GM12878 (cell line): ENCODE results near the gene KIAA1671. TPM values are rescaled to one million over a fixed set of nuclear protein-coding genes. Genes with fewer than 3 reads are reported as not detected.

Experiments
- ATAC-seq: fragments of 200-7000 bp; cut with Tn5 transposase; 3 replicates; pipeline ENCODE4 v1.9.1; 2020; ENCODE audit warnings: mild to moderate bottlenecking, moderate library complexity
- BruUV-seq: library from RNA; stranded (reverse); fragments of 400-500 nt; replicated peaks from 2 replicates; lab custom pipeline; 2021; lab: Mats Ljungman, UMichigan
- CTCF ChIA-PET: fragments of 300-600 bp; sonication (Branson Sonifier 250); formaldehyde crosslinking; extraction: SDS; loops from one replicate; lab custom pipeline; 2021; ENCODE audit warnings: inconsistent platforms; lab: Yijun Ruan, JAX
- POLR2A ChIA-PET: fragments of 350-600 bp; formaldehyde crosslinking; extraction: SDS; loops from one replicate; lab custom pipeline; 2021; ENCODE audit warnings: inconsistent platforms; lab: Charles Lee
- RAD21 ChIA-PET: fragments of 300-600 bp; sonication (Branson Sonifier 250); formaldehyde crosslinking; loops from one replicate; lab custom pipeline; 2023; ENCODE audit warnings: antibody characterized with exemption; ENCODE audit not compliant: unreplicated experiment; lab: Charles Lee
- SMC1A ChIA-PET: fragments of 300-600 bp; sonication (Branson Sonifier 250); formaldehyde crosslinking; loops from one replicate; lab custom pipeline; 2023; ENCODE audit not compliant: unreplicated experiment, uncharacterized antibody; lab: Charles Lee
- DNase-seq: peaks from one replicate; pipeline ENCODE4 v3.0.0-alpha.2; 2011; ENCODE audit warnings: low read depth, low spot score
- FAIRE-seq: peaks from 3 replicates; lab custom pipeline; 2011; peaks lifted over from hg19 to GRCh38; lab: Jason Lieb, UNC
- H2AFZ ChIP-seq: 2 replicates; pipeline ENCODE4 v1.6.0; 2011; ENCODE audit warnings: low read depth, low read length, control low read depth; ENCODE audit not compliant: control insufficient read depth
- H3K27ac ChIP-seq: 2 replicates; pipeline ENCODE4 v1.5.1; 2011; ENCODE audit warnings: control low read depth; ENCODE audit not compliant: control insufficient read depth, insufficient read depth
- H3K27me3 ChIP-seq, 2 experiments: replicated peaks in 1 of 2; 2 replicates each; pipeline versions ENCODE4 v1.6.0 to v1.6.1; 2011; ENCODE audit warnings: low read length in 1 of 2; ENCODE audit not compliant: control insufficient read depth in 2 of 2, insufficient read depth in 2 of 2
- H3K36me3 ChIP-seq, 2 experiments: 2 replicates each; pipeline ENCODE4 v1.5.1; 2011; ENCODE audit warnings: low read length in 1 of 2; ENCODE audit not compliant: control insufficient read depth in 2 of 2, insufficient read depth in 2 of 2
- H3K4me1 ChIP-seq: 2 replicates; pipeline ENCODE4 v1.6.1; 2011; ENCODE audit warnings: mild to moderate bottlenecking, low read length, moderate library complexity, mixed read lengths; ENCODE audit not compliant: control insufficient read depth, insufficient read depth
- H3K4me2 ChIP-seq: 2 replicates; pipeline ENCODE4 v1.6.0; 2011; ENCODE audit warnings: control low read depth; ENCODE audit not compliant: control insufficient read depth, insufficient read depth
- H3K4me3 ChIP-seq: fragments of 200-600 bp; sonication (generic); 2 replicates; pipeline ENCODE4 v1.5.1; 2016
- H3K79me2 ChIP-seq: 2 replicates; pipeline ENCODE4 v1.6.0; 2011; ENCODE audit warnings: low read length; ENCODE audit not compliant: control insufficient read depth, insufficient read depth
- H3K9ac ChIP-seq: 2 replicates; pipeline ENCODE4 v1.8.0; 2011; ENCODE audit warnings: low read length, control low read depth, mixed read lengths; ENCODE audit not compliant: control insufficient read depth, insufficient read depth
- H3K9me3 ChIP-seq: replicated peaks from 3 replicates; pipeline ENCODE4 v1.5.1; 2011; ENCODE audit warnings: mild to moderate bottlenecking, low read length; ENCODE audit not compliant: control insufficient read depth, insufficient read depth
- H4K20me1 ChIP-seq: 2 replicates; pipeline ENCODE4 v1.6.0; 2011; ENCODE audit not compliant: control insufficient read depth, insufficient read depth
- BHLHE40 ChIP-seq, 2 experiments: fragments of 450-650 bp in 1 of 2; IDR thresholded peaks; 2 replicates each; pipeline ENCODE4 v1.6.1; 2011 to 2017; ENCODE audit warnings: low read depth in 2 of 2, borderline replicate concordance in 1 of 2, improper control_type of control experiment in 1 of 2, low read length in 1 of 2, mild to moderate bottlenecking in 1 of 2
- CHD2 ChIP-seq: IDR thresholded peaks from 2 replicates; pipeline ENCODE4 v1.6.1; 2011; ENCODE audit warnings: low read depth, low read length, improper control_type of control experiment, borderline replicate concordance
- DPF2 ChIP-seq: fragments of 450-650 bp; IDR thresholded peaks from 2 replicates; pipeline ENCODE4 v1.6.1; 2017; ENCODE audit warnings: mild to moderate bottlenecking
- EED ChIP-seq: sonication (generic); IDR thresholded peaks from 2 replicates; pipeline ENCODE4 v1.6.1; 2016; ENCODE audit warnings: antibody characterized with exemption, low read depth
- ETV6 ChIP-seq, 2 experiments: fragments of 450-650 bp in 1 of 2; IDR thresholded peaks in 1 of 2; conservative IDR thresholded peaks in 1 of 2; 2 replicates each; pipeline ENCODE4 v1.6.1; 2014; ENCODE audit warnings: antibody characterized with exemption in 1 of 2, borderline replicate concordance in 1 of 2, low read depth in 1 of 2, mild to moderate bottlenecking in 1 of 2, moderate library complexity in 1 of 2
- EZH2 ChIP-seq: IDR thresholded peaks from 2 replicates; pipeline ENCODE4 v1.6.1; 2012; ENCODE audit warnings: low read depth, mild to moderate bottlenecking, control low read depth, inconsistent platforms, low read length, borderline replicate concordance; ENCODE audit not compliant: control insufficient read depth
- HDAC2 ChIP-seq: fragments of 200-600 bp; sonication (generic); IDR thresholded peaks from 2 replicates; pipeline ENCODE4 v1.6.1; 2017
- MYC ChIP-seq: IDR thresholded peaks from 2 replicates; pipeline ENCODE4 v1.6.1; 2011; ENCODE audit warnings: mild to moderate bottlenecking, low read length, moderate library complexity, inconsistent platforms; ENCODE audit not compliant: insufficient read depth, insufficient replicate concordance, insufficient read length, severe bottlenecking
- PAX5 ChIP-seq: IDR thresholded peaks from 2 replicates; pipeline ENCODE4 v1.6.1; 2011; ENCODE audit warnings: low read depth, low read length, borderline replicate concordance
- PML ChIP-seq: IDR thresholded peaks from 2 replicates; pipeline ENCODE4 v1.6.1; 2012; ENCODE audit warnings: low read length, inconsistent platforms
- POLR2A ChIP-seq: IDR thresholded peaks from 2 replicates; pipeline ENCODE4 v1.6.1; 2011; ENCODE audit warnings: low read depth, mild to moderate bottlenecking, low read length
- POU2F2 ChIP-seq: IDR thresholded peaks from 3 replicates; pipeline ENCODE4 v1.6.1; 2011; ENCODE audit warnings: low read depth, mild to moderate bottlenecking, low read length, borderline replicate concordance
- RBBP5 ChIP-seq: fragments of 200-600 bp; sonication (generic); conservative IDR thresholded peaks from 2 replicates; pipeline ENCODE4 v1.6.1; 2016
- SUZ12 ChIP-seq: fragments of 200-600 bp; sonication (generic); IDR thresholded peaks from one replicate; pipeline ENCODE4 v1.6.1; 2018; ENCODE audit warnings: antibody characterized with exemption, mild to moderate bottlenecking; ENCODE audit not compliant: unreplicated experiment
- ZNF24 ChIP-seq: fragments of 450-650 bp; IDR thresholded peaks from 2 replicates; pipeline ENCODE4 v1.6.1; 2017; ENCODE audit warnings: antibody characterized with exemption, mild to moderate bottlenecking
- WGBS: methylation state at CpG from one replicate; pipeline ENCODE4 v1.1.6; 2016; ENCODE audit warnings: low lambda C conversion rate; ENCODE audit not compliant: insufficient replicate concordance, insufficient coverage; ENCODE audit errors: missing lambda C conversion rate; 5-methylcytosine and 5-hydroxymethylcytosine counted together
- in situ Hi-C: fragments of 300-500 bp; cut with MboI; formaldehyde crosslinking; loops from 9 replicates; pipeline ENCODE4 v1.14.3; 2018; ENCODE audit warnings: mixed read lengths
- intact Hi-C: fragments of 100-400 bp; cut with micrococcal nuclease; formaldehyde crosslinking; loops from one replicate; pipeline ENCODE4 v1.14.2; 2022; ENCODE audit not compliant: unreplicated experiment
- polyA plus RNA-seq, 11 experiments: library from polyadenylated mRNA; depleted of rRNA in 4 of 11; unstranded in 6 of 11; stranded (reverse) in 5 of 11; fragments of >200 nt; fragmentation: Nextera tagmentation in 4 of 11; fragmentation: Illumina TruSeq in 1 of 11; extraction: Ambion mirVana in 4 of 11; extraction: Trizol in 1 of 11; gene quantifications; 1 replicate in 1 of 11; 2 replicates in 10 of 11; pipeline versions ENCODE4 v1.2.1 to v1.2.3, GENCODE V29; 2011 to 2016; ENCODE audit warnings: inconsistent platforms in 2 of 11, missing spikeins in 2 of 11, low read depth in 1 of 11
- total RNA-seq, 4 experiments: library from RNA; depleted of rRNA in 3 of 4; stranded (reverse); fragments of >200 nt in 3 of 4; fragmentation: Illumina TruSeq in 1 of 4; extraction: Trizol in 1 of 4; gene quantifications; 2 replicates each; pipeline versions ENCODE4 v1.2.1 to v1.2.3, GENCODE V29; 2013 to 2021
- TF ChIP-seq, protein P1 (sequence below): IDR thresholded peaks from 2 replicates; pipeline ENCODE4 v1.6.1; 2011; ENCODE audit warnings: low read depth, low read length, improper control_type of control experiment, borderline replicate concordance

Gene KIAA1671
- total and polyA plus RNA-seq, 10 of the 15 experiments (the other 5 are each of a cell fraction or from before 2014, with no cell fraction given), result 0.05 to 2.7 (median 0.33) TPM

DNA sequence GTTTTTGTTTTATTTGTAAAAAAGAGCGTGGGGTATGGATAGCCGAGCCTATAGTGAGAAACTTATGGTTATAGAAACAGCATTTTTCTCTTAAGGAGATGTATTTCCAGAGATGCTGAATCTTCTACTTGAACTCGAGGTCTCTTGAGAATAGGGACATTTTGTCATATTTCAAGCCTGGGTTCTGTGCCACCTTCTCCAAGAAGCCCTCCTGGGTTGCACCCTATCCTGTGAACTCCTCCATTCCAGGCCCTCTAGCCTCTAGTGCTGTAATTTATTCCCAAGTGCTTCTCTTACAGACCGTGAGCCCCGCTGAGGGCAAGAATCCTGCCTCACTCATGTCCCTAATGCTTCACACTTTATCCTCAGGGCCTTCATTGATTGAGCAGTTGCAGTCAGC lies 108.6 kb downstream of the KIAA1671 start:
- BruUV-seq, result no TSS peak
- POLR2A ChIA-PET, result interaction anchor here (0.6 kb wide), 1 partner anchor 9 kb away, joined by 3 read pairs; no protein-coding TSS in a partner anchor
- Histone ChIP-seq H3K9ac (no peak overlapping the region), H2AFZ (no peak overlapping the region), H4K20me1 (no peaks in the 10 kb centered on the region), H3K27ac (no peak overlapping the region), H3K9me3 (no peaks in the 10 kb centered on the region; the same call in 2 of the 3 replicates), H3K4me3 (no peak overlapping the region), H3K36me3 (no peaks in the 10 kb centered on the region), H3K4me1 (no peaks in the 10 kb centered on the region), H3K27me3 (no peaks in the 10 kb centered on the region; a peak in 1 of 4 replicates), H3K4me2 (no peak overlapping the region)
- FAIRE-seq (no peak), DNase-seq (no peak), ATAC-seq (no peak)
- in situ Hi-C loops, result no loop called here
- CTCF ChIA-PET, result interaction anchor here (0.7 to 1.9 kb wide), 6 partner anchors 11 to 174 kb away, joined by 3 to 6 read pairs (median 4); no protein-coding TSS in a partner anchor
- SMC1A ChIA-PET, result interaction anchor here (1.0 to 3.3 kb wide), 3 partner anchors 11 to 19 kb away, joined by 4 to 17 read pairs (median 10); no protein-coding TSS in a partner anchor
- RAD21 ChIA-PET, result interaction anchor here (1.0 to 1.1 kb wide), 2 partner anchors 10 to 44 kb away, joined by 3 read pairs; no protein-coding TSS in a partner anchor
- WGBS, result 7% methylated on average over 5 of the region's 5 CpGs
- no peak for TF ChIP-seq SUZ12
- no peak for TF ChIP-seq RBBP5
- TF ChIP-seq EZH2, result no peak
- no peak for TF ChIP-seq MYC
- TF ChIP-seq DPF2, result no peak
- TF ChIP-seq POLR2A, result no peak
- TF ChIP-seq ZNF24, result no peak
- no peak for TF ChIP-seq HDAC2
- TF ChIP-seq PAX5, result no peak
- no peak for TF ChIP-seq BHLHE40 (IDR thresholded peaks at IDR 0.05; ENCODE audit: borderline replicate concordance in 1 of 2, low read depth in 2 of 2, low read length in 1 of 2)
- TF ChIP-seq POU2F2, result no peak
- TF ChIP-seq ETV6 (conservative IDR thresholded peaks at IDR 0.05 in 1 of 2, IDR thresholded peaks at IDR 0.05 in 1 of 2; ENCODE audit: borderline replicate concordance in 1 of 2, low read depth in 1 of 2), result no peak
- TF ChIP-seq CHD2, result no peak
- no peak for TF ChIP-seq EED
- TF ChIP-seq PML, result no peak
- TF ChIP-seq, protein P1, sequence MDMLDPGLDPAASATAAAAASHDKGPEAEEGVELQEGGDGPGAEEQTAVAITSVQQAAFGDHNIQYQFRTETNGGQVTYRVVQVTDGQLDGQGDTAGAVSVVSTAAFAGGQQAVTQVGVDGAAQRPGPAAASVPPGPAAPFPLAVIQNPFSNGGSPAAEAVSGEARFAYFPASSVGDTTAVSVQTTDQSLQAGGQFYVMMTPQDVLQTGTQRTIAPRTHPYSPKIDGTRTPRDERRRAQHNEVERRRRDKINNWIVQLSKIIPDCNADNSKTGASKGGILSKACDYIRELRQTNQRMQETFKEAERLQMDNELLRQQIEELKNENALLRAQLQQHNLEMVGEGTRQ, result no peak
- TF ChIP-seq, all 136 proteins: peak for 0
- intact Hi-C loops, result no loop called here
- no peaks in the 10 kb centered on the region for H3K79me2 ChIP-seq
